LHCN-M2 (cell line): ENCODE data around the gene AK3. TPM values are rescaled to one million over a fixed set of nuclear protein-coding genes. Genes with fewer than 3 reads are reported as not detected.
"Not testable (repeated sequence)": the region's sequence is repeated elsewhere in the genome, so short reads cannot be mapped to it uniquely, and the experiment has no call there.

ENCODE experiments used
- DNase-seq: peaks from one replicate; pipeline ENCODE4 v3.0.0-alpha.2; 2012; ENCODE audit warnings: low read depth
- polyA plus RNA-seq: library from polyadenylated mRNA; unstranded; fragments of >200 nt; gene quantifications from one replicate; pipeline ENCODE4 v1.2.1, GENCODE V29; 2012; ENCODE audit warnings: missing spikeins
- total RNA-seq: library from RNA; depleted of rRNA; stranded (reverse); fragments of >200 nt; gene quantifications from 2 replicates; pipeline ENCODE4 v1.2.3, GENCODE V29; 2014; rRNA removed

The AK3 gene
- 69.3 and 85.5 TPM in 2 replicates for total RNA-seq
- polyA plus RNA-seq: 24.5 TPM

DNA sequence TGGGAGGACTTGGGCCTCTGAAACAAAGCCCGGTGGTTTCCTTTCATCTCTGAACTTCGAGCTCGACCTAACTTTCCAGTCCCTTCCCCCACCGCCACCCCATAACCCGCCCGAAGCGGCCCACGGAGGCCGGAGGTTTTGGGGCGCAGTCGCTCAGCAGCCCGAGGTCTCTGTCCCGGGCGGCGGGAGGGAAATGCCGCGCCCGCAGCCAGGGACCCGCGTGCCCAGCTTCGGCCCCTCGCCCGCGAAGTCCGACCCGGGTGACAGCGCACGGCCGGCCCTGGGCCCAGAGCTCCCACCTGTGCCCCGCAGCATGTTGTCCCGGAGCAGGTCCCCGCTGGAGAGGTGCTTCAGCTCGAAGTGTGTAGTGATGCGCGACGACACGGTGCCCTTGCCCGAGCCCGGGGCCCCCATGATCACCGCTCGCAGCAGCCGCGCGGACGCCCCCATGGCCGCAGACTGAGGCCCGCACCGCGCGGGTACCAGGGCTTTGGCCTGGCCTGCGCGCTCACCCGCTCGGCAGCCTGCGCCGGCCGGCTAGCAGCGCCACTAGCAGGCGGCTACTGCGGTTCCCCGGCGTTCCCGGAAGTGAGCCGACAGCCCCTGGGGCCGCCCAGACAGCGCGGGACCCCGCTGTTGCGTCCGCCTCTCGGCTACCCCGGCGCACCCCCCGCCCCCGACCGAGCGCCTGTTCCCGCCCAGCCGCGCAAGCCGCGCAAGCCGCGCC lies at the start of gene AK3:
AK3 (minus strand) TSS at position 565 of the 727 bp plus-strand sequence; CDS start at position 450, 115 bp downstream.
- peak; percentile 72 for DNase-seq

- no peak for DNase-seq
These were observed 47.7 kb upstream of the AK3 start for GRCh38 chr9:4788703-4789102.

DNA sequence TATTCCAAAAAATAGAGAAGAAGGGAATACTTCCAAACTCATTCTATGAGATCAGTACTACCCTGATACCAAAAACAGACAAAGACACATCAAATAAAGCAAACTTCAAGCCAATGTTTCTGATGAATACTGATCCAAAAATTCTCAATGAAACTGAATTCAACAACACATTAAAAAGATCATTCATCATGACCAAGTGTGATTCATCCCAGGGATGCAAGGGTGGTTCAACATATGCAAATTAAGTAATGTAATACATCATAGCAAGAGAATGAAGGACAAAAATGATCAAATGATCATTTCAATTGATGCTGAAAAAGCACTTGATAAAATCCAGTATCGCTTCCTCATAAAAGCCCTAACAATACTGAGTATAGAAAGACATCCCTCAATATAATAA lies 46.9 kb upstream of the AK3 start:
- no peak for DNase-seq

DNA sequence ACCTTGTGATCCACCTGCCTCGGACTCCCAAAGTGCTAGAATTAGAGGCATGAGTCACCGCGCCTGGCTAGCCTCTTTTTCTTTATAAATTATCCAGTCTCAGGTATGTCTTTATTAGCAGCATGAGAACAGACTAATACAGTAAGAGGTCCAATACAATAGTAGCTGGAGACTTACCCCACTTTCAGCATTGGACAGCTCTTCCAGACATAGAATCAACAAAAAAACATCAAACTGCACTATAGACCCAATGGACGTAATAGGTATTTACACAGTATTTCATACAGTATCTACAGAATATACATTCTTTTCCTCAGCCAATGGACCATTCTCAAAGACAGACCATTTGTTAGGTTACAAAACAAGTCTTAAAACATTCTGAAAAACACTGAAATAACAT lies 45.6 kb upstream of the AK3 start:
- no peak for DNase-seq

- no peak for DNase-seq
These were observed 43.4 kb upstream of the AK3 start for GRCh38 chr9:4784403-4784802.

DNA sequence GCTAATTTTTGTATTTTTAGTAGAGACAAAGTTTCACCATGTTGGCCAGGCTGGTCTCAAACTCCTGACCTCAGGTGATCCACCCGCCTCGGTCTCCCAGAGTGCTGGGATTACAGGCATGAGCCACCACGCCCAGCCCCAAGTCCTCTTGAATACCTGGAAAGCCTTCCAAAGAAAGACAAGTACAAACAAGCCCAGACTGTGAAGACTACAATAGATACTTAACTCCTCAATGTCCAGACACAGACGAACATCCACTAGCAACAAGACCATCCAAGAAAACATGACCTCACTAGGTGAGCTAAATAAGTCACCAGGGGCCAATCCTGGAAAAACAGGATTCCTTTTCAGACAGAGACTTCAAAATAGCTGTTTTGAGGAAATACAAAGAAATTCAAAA lies 42.2 kb upstream of the AK3 start:
- DNase-seq: not testable (repeated sequence)

- peak; percentile 34 for DNase-seq
These were observed 40.4 kb upstream of the AK3 start for GRCh38 chr9:4781408-4781807.

GRCh38 chr9:4780651-4781050 lies 39.6 kb upstream of the AK3 start:
- no peak for DNase-seq

DNA sequence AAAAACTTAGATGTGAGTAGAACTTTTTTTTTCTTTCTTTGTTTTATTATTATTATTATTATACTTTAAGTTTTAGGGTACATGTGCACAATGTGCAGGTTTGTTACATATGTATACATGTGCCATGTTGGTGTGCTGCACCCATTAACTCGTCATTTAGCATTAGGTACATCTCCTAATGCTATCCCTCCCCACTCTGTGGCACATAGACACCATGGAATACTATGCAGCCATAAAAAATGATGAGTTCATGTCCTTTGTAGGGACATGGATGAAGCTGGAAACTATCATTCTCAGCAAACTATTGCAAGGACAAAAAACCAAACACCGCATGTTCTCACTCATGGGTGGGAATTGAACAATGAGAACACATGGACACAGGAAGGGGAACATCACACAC lies 34.0 kb upstream of the AK3 start:
- not testable (repeated sequence) for DNase-seq

DNA sequence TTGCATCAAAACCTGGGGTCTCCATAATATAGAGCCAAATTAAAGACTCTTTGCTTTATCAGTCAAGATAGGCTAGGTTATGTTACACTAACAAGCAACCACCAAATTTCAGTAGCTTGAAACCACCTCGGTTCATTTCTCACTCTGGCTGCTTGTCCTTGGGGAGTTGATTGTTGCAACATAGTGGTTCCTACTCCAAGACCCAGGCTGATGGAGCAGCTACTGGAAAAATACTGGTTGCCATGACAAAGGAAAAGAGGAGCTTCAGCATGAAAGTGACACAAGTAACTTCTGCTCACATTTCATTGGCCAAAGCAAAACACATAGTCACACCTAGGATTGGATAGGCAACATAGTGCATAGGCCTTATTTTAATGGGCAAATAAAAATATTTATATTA lies 33.2 kb upstream of the AK3 start:
- peak; percentile 82 for DNase-seq

DNA sequence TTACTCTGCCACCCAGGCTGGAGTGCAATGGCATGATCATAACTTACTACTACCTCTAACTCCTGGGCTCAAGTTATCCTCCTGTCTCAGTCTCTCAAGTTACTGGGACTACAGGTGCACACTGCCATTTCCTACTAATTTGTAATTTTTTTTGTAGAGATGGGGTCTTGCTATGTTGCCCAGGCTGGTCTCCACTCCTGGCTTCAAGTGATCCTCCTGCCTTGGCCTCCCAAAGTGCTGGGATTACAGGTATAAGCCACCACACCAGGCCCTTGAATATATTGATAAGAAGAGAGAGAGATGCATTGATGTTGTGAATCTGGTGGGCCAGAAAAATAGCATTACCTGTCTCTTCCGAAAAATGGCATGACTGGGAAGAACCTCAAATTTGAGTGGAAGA lies 30.8 kb upstream of the AK3 start:
- DNase-seq: no peak

DNA sequence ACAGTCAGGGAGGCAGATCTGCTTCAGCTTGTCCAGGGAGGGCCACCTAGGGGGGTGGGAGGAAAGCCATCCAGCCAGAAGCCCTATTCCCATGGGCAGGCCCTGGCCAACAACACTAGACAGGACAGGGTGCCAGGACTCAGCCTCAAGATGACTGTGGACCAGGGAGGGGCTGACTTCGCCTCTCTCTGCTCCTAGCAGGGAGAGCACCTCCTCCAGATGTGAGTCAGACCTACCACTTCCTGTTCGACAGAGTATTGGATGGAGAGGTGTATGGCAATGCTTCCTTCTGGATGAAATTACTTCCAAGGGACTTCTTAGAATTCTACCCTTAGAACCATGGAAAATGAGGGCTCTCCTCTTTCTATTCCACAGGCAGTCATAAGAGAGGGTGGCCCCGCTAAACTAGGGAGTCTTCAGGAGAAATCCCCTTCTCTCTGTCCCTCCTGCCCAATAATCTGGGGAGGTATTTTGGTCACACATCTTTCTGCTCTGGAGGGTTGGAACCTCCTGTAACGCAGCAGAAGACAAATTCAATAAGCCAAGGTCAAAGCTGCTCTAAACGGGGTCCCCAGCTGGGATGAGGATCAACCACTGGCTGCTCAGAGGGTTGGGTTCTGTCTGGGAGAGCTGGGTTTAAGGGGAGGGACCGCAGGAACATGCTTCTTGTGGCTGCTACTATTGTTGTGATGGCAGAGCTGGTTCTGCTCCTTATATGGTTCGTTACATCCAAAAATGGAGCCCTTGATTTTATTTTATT lies 28.5 kb upstream of the AK3 start:
- peak; percentile 34 for DNase-seq

DNA sequence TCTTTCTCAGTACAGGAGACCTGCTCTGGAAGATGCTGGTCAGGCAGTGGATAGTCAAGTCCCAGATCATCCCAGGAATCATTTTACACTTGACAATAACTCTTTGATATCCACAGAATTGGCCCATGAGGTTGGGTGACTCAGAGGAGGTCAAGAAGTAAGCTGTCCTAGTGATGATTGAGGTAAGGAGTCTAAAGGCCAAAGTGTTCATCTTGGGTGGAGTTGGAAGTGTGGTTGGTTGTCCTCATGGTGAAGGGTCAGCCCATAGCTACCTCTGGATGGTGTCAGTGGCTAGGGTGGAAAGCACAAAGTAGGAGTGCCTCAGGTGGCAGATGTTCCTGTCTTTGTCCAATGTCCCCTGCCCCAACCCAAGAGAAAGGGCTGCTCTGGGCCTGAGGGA lies 27.7 kb upstream of the AK3 start:
- no peak for DNase-seq

GRCh38 chr9:4764033-4764432 lies 23.0 kb upstream of the AK3 start:
- no peak for DNase-seq

GRCh38 chr9:4762886-4763541 lies 22.0 kb upstream of the AK3 start:
- peak; percentile 21 for DNase-seq

DNA sequence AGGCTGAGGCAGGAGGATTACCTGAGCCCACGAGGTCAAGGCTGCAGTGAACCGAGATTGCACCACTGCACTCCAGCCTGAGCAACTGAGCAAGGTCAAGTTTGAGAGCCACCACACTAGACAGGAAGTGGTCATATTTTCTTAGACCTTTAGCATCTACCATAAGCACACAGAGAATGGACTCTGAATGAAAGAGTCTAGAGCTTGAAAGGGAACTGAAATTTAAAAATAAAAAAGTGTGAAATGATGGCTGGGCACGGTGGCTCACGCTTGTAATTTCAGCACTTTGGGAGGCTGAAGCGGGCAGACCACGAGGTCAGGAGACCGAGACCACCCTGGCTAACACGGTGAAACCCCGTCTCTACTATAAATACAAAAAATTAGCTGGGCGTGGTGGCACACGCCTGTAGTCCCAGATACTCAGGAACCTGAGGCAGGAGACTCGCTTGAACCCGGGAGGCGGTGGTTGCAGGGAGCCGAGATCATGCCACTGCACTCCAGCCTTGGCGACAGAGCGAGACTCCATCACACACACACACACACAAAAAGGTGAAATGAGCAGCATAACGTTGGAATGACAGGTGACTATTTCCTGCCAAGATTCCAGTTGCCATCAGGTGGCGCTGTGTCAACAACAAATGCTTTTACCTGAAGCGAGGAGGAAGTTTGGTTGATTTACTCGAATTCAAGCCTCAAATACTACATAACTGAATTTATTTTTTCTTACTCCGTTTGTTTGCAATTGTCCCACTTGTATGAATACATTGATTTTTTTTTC lies 21.3 kb upstream of the AK3 start:
- DNase-seq: peak; percentile 55

GRCh38 chr9:4760122-4760521 lies 19.1 kb upstream of the AK3 start:
- no peak for DNase-seq

DNA sequence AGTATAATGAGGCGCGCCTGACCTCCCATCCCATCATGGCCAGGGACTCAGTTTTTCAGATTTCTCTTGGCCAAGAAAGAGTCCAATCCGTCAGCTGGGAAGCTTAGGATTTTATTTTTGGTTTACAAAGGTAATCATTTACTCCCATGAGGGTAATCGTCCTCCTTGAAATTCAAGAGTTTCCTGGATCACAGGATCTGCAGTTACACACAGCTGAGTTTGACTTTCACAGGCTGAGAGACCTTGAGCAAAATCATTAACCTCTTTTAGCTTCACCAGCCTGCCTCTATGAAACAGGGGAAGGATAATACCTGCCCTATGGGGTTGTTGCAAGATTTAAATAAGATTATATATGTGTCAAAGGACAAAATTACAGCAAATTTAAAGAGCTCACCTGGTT lies 15.4 kb upstream of the AK3 start:
- no peak for DNase-seq

DNA sequence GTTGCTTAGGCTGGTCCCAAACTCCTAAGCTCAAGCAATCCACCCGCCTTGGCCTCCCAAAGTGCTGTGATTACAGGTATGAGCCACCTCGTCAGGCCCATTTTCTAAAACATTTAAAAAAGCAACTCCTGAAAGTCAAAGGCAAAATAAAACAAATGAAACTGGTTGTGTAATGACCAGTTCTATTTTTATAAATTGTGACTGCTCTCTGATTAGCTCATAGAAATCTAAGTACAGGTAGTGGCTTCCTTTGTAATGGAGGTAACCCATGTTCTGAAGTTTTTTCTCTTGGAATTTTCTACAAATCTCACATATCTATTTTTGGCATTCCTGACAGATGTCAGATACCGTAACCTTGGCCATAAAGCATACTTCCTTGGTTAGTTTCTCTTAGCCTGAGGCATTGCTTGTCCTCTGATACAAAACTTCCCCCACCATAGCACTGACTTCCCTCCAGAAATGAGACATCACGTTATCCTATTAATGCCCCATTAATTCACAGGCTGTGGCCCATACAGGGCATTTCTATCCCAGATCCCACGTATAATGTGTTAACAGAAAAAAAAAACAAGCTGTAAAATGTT lies 14.1 kb upstream of the AK3 start:
- DNase-seq: no peak

GRCh38 chr9:4754530-4754929 lies 13.5 kb upstream of the AK3 start:
- not testable (repeated sequence) for DNase-seq

DNA sequence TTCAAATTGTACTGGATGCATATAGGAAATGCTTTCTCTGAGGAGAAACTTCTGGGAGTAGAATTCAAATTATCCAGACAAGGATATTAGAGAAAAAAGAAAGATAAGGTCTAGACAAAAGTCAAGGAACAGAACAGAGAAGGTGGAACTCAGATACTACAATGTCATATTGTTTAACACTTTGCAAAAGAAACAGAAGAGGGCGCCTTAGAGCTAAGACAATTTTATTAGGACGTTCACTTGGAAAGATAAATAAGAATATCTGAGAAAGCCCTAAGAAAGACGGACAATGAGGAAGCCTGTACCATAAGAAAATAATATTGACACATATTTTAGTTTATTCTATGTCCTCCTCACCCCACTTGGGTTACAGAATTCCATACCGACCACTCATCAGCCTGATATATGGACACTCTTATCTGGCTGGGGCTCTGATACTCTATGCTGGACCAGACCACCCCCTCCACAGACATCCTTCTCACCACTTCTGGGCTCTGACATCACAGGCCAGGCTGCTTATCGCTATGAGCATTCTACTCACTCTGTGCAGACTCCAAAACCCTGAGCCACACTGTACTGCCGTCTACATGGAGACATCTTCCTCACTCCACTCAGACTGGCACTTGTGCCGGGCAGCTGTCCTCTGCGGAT lies 9.1 kb upstream of the AK3 start:
- DNase-seq: peak; percentile 40
